Mesenchymal stem cell (in vitro differentiated cells and primary cell): ENCODE data around the gene EFNA5.

Source experiments
- DNase-seq: peaks from one replicate; pipeline ENCODE4 v3.0.0-alpha.2; 2013
- H2AFZ ChIP-seq: one replicate; pipeline ENCODE4 v1.6.1; 2013; ENCODE audit warnings: low read depth, mild to moderate bottlenecking, control low read depth, inconsistent platforms, low read length, moderate library complexity
- H2AK5ac ChIP-seq: 2 replicates; pipeline ENCODE4 v1.6.1; 2013; ENCODE audit warnings: low read length, moderate library complexity, mild to moderate bottlenecking, inconsistent platforms; ENCODE audit not compliant: severe bottlenecking
- H2BK120ac ChIP-seq: one replicate; pipeline ENCODE4 v1.6.1; 2013; ENCODE audit warnings: low read depth, mild to moderate bottlenecking, inconsistent platforms, low read length, moderate library complexity
- H2BK12ac ChIP-seq, 2 experiments: one replicate each; pipeline ENCODE4 v1.6.1; 2013; ENCODE audit warnings: inconsistent platforms in 2 of 2, low read length in 2 of 2, mild to moderate bottlenecking in 2 of 2, moderate library complexity in 2 of 2, control low read depth in 1 of 2
- H2BK15ac ChIP-seq: one replicate; pipeline ENCODE4 v1.6.1; 2013; ENCODE audit warnings: mild to moderate bottlenecking, low read depth, inconsistent platforms; ENCODE audit not compliant: poor library complexity, severe bottlenecking
- H2BK5ac ChIP-seq: 2 replicates; pipeline ENCODE4 v1.6.1; 2013; ENCODE audit warnings: low read depth, mild to moderate bottlenecking, low read length, control low read depth, inconsistent platforms; ENCODE audit not compliant: poor library complexity, severe bottlenecking
- H3K14ac ChIP-seq, 2 experiments: one replicate each; pipeline ENCODE4 v1.6.1; 2013; ENCODE audit warnings: inconsistent platforms in 2 of 2, low read length in 2 of 2, control low read depth in 1 of 2, mild to moderate bottlenecking in 1 of 2, moderate library complexity in 1 of 2
- H3K18ac ChIP-seq, 2 experiments: one replicate each; pipeline ENCODE4 v1.6.1; 2013; ENCODE audit warnings: inconsistent platforms in 2 of 2, low read length in 2 of 2, control low read depth in 1 of 2, low read depth in 1 of 2, mild to moderate bottlenecking in 1 of 2
- H3K23ac ChIP-seq, 2 experiments: one replicate each; pipeline ENCODE4 v1.6.1; 2013; ENCODE audit warnings: inconsistent platforms in 2 of 2, low read length in 2 of 2, mild to moderate bottlenecking in 2 of 2, moderate library complexity in 2 of 2, control low read depth in 1 of 2
- H3K27ac ChIP-seq: 2 replicates; pipeline ENCODE4 v1.5.1; 2013; ENCODE audit warnings: mild to moderate bottlenecking, moderate library complexity, low read length, control low read depth, inconsistent platforms; ENCODE audit not compliant: poor library complexity, severe bottlenecking
- H3K27me3 ChIP-seq, 2 experiments: 2 replicates each; pipeline versions ENCODE4 v1.6.1 to v1.7.0; 2013; ENCODE audit warnings: low read length in 2 of 2, mild to moderate bottlenecking in 2 of 2, moderate library complexity in 2 of 2, control low read depth in 1 of 2, inconsistent platforms in 1 of 2; ENCODE audit not compliant: control insufficient read depth in 1 of 2, insufficient read depth in 1 of 2
- H3K36me3 ChIP-seq, 2 experiments: 2 replicates each; pipeline versions ENCODE4 v1.6.1 to v1.7.0; 2013; ENCODE audit warnings: low read length in 2 of 2, control low read depth in 1 of 2, inconsistent platforms in 1 of 2, low read depth in 1 of 2, mild to moderate bottlenecking in 1 of 2; ENCODE audit not compliant: insufficient read depth in 2 of 2, control insufficient read depth in 1 of 2
- H3K4ac ChIP-seq, 2 experiments: one replicate each; pipeline ENCODE4 v1.6.1; 2013; ENCODE audit warnings: inconsistent platforms in 2 of 2, low read length in 2 of 2, mild to moderate bottlenecking in 2 of 2, moderate library complexity in 2 of 2, control low read depth in 1 of 2, low read depth in 1 of 2
- H3K4me1 ChIP-seq: 2 replicates; pipeline ENCODE4 v1.6.1; 2013; ENCODE audit warnings: low read depth, low read length, control low read depth; ENCODE audit not compliant: control insufficient read depth, insufficient read depth
- H3K4me2 ChIP-seq: 2 replicates; pipeline ENCODE4 v1.6.1; 2013; ENCODE audit warnings: low read length, mild to moderate bottlenecking, inconsistent platforms; ENCODE audit not compliant: poor library complexity, severe bottlenecking
- H3K4me3 ChIP-seq, 2 experiments: 2 replicates each; pipeline versions ENCODE4 v1.5.1 to v1.7.0; 2013; ENCODE audit warnings: low read length in 2 of 2, mild to moderate bottlenecking in 2 of 2, control low read depth in 1 of 2, low read depth in 1 of 2; ENCODE audit not compliant: insufficient read depth in 1 of 2
- H3K79me1 ChIP-seq: replicated peaks from 2 replicates; pipeline ENCODE4 v1.6.1; 2013; ENCODE audit warnings: mild to moderate bottlenecking, control low read depth, low read length, inconsistent platforms; ENCODE audit not compliant: poor library complexity, severe bottlenecking
- H3K9ac ChIP-seq: 2 replicates; pipeline ENCODE4 v1.7.0; 2013; ENCODE audit warnings: mild to moderate bottlenecking, low read length, moderate library complexity
- H3K9me3 ChIP-seq: 2 replicates; pipeline ENCODE4 v1.7.0; 2013; ENCODE audit warnings: mild to moderate bottlenecking, low read length; ENCODE audit not compliant: control insufficient read depth
- H4K8ac ChIP-seq: one replicate; pipeline ENCODE4 v1.6.1; 2013; ENCODE audit warnings: inconsistent platforms, mild to moderate bottlenecking, low read length, moderate library complexity
- H4K91ac ChIP-seq: one replicate; pipeline ENCODE4 v1.6.1; 2013; ENCODE audit warnings: mild to moderate bottlenecking, low read length, inconsistent platforms
- WGBS: methylation state at CpG from one replicate; pipeline ENCODE4 v1.1.7; 2013; ENCODE audit warnings: mixed read lengths; 5-methylcytosine and 5-hydroxymethylcytosine counted together

Gene EFNA5

DNA sequence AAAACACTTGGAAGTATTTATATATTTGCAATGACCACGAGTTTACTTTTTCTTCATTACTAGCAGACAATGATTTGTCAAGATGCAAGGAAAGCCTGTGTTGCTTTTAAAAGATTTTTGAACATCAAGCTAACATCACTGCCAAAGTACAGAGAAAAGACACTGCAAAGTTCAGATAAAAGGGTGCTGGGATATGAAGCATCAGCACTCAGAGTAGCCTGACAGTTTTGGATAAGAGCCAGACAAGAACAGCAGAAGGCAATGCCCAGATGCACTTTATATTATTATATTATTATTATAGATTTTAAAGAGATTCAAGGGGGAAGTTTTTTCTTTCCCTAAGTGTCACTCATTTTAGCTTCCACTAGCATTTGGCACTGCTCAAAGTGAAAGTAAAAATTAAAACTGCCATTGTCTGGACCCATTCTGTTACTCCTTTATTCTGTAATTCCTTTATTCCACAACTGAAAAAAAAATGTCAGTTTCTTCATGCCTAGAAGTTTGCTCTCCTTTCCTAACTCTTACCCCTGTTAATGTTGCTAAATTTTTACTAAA lies 240.6 kb downstream of the EFNA5 start:
- H3K9ac ChIP-seq, result peak overlapping the region; percentile 56
- H3K18ac ChIP-seq, result no peak overlapping the region
- peak; percentile 26 for DNase-seq
- H2AK5ac ChIP-seq, result no peak overlapping the region
- H3K79me1 ChIP-seq, result peaks cover 12% of the 10 kb centered on the region
- H4K8ac ChIP-seq, result no peak overlapping the region
- H3K4me3 ChIP-seq, result peak overlapping the region in 1 of 2 experiments; percentile 52
- H3K23ac ChIP-seq, result no peak overlapping the region
- peaks cover 3 to 4% of the 10 kb centered on the region in 2 experiments for H3K36me3 ChIP-seq
- H2BK120ac ChIP-seq, result no peak overlapping the region
- no peak overlapping the region for H2AFZ ChIP-seq
- no peaks in the 10 kb centered on the region for H3K9me3 ChIP-seq
- no peak overlapping the region for H2BK15ac ChIP-seq
- no peak overlapping the region for H4K91ac ChIP-seq
- H3K4me1 ChIP-seq, result peaks cover 2% of the 10 kb centered on the region
- no peak overlapping the region for H3K4ac ChIP-seq
- H3K4me2 ChIP-seq, result peak overlapping the region; percentile 26
- H2BK12ac ChIP-seq, result no peak overlapping the region
- no peak overlapping the region for H2BK5ac ChIP-seq
- no peak overlapping the region for H3K14ac ChIP-seq
- no peaks in the 10 kb centered on the region for H3K27me3 ChIP-seq
- H3K27ac ChIP-seq, result peak overlapping the region; percentile 18
- WGBS, result no CpG with 5 or more reads among the region's 1 CpG

DNA sequence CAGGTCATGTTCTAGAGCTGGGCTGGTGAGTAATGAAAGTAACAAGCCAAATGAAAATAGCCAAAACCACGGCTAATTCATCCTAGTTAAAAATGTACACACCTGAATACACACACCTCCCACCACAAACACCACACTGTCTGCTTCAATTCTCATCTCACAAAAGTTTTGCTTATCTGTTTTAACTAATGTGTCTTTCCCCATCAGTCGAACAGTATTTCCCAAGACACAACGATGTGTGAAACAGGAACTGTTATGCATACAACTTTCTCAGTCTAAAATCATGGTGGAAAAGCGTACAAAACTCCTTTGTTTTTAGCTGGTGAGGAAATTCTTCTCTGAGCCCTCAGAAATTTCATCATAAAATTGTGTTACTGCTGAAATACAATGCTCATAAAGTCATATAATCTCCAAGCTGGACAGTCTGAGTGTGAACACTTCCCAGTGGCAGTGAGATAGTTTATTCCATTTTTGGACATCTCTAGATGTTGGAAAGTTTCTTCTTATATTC lies 242.4 kb downstream of the EFNA5 start:
- Histone ChIP-seq H3K4me2 (no peak overlapping the region), H3K4me1 (peaks cover 2% of the 10 kb centered on the region), H2BK15ac (no peak overlapping the region), H3K23ac (no peak overlapping the region), H3K4ac (no peak overlapping the region), H3K79me1 (peaks cover 10% of the 10 kb centered on the region), H3K27ac (no peak overlapping the region), H3K18ac (no peak overlapping the region), H2AFZ (no peak overlapping the region), H2AK5ac (no peak overlapping the region), H3K4me3 (no peak overlapping the region), H2BK5ac (no peak overlapping the region), H3K27me3 (no peaks in the 10 kb centered on the region), H2BK12ac (no peak overlapping the region), H3K9ac (no peak overlapping the region), H4K8ac (no peak overlapping the region), H3K14ac (no peak overlapping the region), H4K91ac (no peak overlapping the region), H3K9me3 (no peaks in the 10 kb centered on the region), H3K36me3 (peaks cover 3 to 4% of the 10 kb centered on the region in 2 experiments), H2BK120ac (no peak overlapping the region)
- no peak for DNase-seq
- 90% methylated on average over 3 of the region's 4 CpGs for WGBS

DNA sequence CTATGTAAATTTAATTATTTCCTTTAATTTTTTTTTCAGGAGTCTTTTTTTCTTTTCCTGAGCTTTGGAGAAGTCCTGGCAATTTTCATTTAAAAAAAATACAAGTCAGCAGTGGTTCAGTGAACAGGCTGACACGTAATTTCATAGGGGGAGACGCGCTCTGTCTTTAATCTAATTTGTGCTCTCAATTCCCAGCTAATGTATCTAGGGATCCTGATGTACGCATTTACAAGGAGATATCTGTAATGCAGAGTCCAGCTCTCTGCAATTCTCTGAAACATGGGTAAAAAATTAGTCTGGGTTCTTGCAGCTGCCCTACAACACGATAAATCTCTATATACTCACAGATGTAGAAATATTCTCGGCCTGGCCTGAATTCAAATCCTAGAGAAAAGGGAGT lies 243.9 kb downstream of the EFNA5 start:
- H3K27me3 ChIP-seq, result no peaks in the 10 kb centered on the region
- no peak overlapping the region for H3K4me2 ChIP-seq
- H2BK15ac ChIP-seq, result no peak overlapping the region
- H3K14ac ChIP-seq, result no peak overlapping the region
- no peak overlapping the region for H3K23ac ChIP-seq
- H3K9me3 ChIP-seq, result no peaks in the 10 kb centered on the region
- no peak overlapping the region for H3K27ac ChIP-seq
- H3K36me3 ChIP-seq, result peaks cover 3 to 4% of the 10 kb centered on the region in 2 experiments
- no peak overlapping the region for H3K4me3 ChIP-seq
- peaks cover 2% of the 10 kb centered on the region for H3K4me1 ChIP-seq
- H2BK5ac ChIP-seq, result no peak overlapping the region
- no peak overlapping the region for H3K4ac ChIP-seq
- no peak overlapping the region for H2BK120ac ChIP-seq
- H4K8ac ChIP-seq, result no peak overlapping the region
- no peak overlapping the region for H4K91ac ChIP-seq
- no peak overlapping the region for H2BK12ac ChIP-seq
- H3K79me1 ChIP-seq, result peaks cover 10% of the 10 kb centered on the region
- H2AK5ac ChIP-seq, result peak overlapping the region; percentile 80
- 98% methylated on average over 5 of the region's 6 CpGs for WGBS
- H3K9ac ChIP-seq, result no peak overlapping the region
- no peak overlapping the region for H3K18ac ChIP-seq
- no peak for DNase-seq
- H2AFZ ChIP-seq, result no peak overlapping the region

DNA sequence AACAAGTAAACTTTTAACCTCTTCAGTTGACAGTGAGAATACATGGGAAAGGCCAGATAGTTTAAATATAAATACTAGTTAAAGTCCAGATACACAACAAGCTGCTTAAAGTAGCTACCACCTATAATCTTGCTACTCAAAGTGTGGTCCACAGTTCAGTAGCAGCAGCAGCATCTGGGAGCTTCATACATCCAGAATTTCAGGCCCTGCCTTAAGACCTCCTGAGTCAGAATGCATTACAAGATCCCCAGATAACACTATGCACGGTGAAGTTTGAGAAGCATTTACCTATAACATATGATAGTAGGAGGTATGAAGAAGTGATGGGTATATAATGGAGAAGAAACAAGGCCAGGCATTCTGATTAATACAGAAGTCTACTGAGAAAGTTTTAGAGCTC lies 244.5 kb downstream of the EFNA5 start:
- Histone ChIP-seq H2BK120ac (no peak overlapping the region), H3K36me3 (peaks cover 3 to 4% of the 10 kb centered on the region in 2 experiments), H3K27ac (peak overlapping the region; percentile 36), H3K18ac (no peak overlapping the region), H2BK12ac (no peak overlapping the region), H3K4me2 (no peak overlapping the region), H2AK5ac (peak overlapping the region; percentile 55), H2AFZ (no peak overlapping the region), H3K23ac (no peak overlapping the region), H4K8ac (no peak overlapping the region), H3K79me1 (peaks cover 10% of the 10 kb centered on the region), H2BK5ac (no peak overlapping the region), H3K27me3 (no peaks in the 10 kb centered on the region), H2BK15ac (no peak overlapping the region), H3K4ac (no peak overlapping the region), H3K14ac (no peak overlapping the region), H4K91ac (no peak overlapping the region), H3K4me1 (peaks cover 2% of the 10 kb centered on the region), H3K4me3 (no peak overlapping the region), H3K9ac (no peak overlapping the region), H3K9me3 (no peaks in the 10 kb centered on the region)
- DNase-seq, result no peak
- WGBS, result no CpG with 5 or more reads among the region's 1 CpG
